NCI-H446 (cell line): ENCODE data around the gene FAM222A.

Source experiments
- DNase-seq, 2 experiments: peaks; one replicate each; lab custom pipeline; 2025; lab: John Stamatoyannopoulos, UW

The FAM222A gene

DNA sequence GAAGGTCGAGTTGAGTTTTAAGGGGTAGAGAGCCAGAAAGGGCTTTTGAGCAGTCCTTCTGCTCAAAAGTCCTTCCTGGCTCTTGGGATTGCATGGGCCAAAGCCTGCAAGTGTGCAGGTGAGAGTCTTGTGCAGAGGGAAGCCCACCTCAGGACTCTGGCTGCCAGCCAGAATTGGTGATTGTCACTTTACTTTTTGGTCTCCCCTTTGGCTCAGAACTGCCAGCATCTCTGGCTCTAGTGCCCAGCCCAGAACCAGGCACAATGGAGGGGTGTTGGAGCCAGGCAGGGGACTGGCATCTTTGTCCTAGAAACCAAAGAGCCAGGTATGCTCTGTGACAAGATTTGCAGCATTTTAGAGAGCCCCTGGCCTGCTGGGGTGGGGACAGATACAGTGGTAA, 23.5 kb downstream of the FAM222A start:
- DNase-seq: no peak

DNA sequence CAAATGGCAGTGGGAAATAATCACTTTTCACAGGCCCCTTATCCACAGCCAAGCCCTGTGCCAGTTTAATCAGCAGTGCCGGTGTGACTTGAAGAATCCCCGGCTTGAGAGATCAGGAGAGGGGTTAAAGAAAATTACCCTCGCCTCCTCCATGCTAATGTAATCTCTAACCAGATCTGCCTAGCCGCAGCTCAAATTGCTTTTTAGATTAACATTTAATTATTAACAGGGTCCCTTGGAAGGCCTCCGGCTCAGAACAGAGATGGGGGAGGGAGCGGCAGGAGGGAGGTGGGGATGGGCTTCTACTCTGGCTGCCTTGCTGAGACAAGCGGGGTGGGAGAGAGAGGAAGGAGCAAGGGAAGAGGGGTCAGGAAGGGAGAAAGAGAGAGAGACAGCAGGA, 24.0 kb downstream of the FAM222A start:
- no peak for DNase-seq

DNA sequence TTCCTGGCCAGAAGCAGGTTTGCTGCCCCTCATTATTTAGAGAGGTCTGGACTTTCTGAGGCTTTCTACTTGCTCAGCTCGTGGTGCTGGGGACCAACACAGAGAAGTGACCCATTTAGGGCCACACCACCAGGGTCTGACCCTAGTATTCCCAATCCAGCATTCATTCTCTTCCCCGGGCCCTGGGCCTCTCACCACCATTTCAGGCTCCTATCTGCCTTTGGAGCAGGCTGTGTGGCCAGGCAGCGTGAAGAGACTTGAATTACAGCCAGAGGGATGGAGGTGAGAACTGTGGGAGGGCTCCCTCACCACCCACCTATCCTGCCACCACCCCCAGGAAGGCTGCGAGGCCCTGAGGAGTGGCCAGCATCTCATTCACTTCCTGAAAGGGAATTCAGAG, 24.6 kb downstream of the FAM222A start:
- DNase-seq: no peak

DNA sequence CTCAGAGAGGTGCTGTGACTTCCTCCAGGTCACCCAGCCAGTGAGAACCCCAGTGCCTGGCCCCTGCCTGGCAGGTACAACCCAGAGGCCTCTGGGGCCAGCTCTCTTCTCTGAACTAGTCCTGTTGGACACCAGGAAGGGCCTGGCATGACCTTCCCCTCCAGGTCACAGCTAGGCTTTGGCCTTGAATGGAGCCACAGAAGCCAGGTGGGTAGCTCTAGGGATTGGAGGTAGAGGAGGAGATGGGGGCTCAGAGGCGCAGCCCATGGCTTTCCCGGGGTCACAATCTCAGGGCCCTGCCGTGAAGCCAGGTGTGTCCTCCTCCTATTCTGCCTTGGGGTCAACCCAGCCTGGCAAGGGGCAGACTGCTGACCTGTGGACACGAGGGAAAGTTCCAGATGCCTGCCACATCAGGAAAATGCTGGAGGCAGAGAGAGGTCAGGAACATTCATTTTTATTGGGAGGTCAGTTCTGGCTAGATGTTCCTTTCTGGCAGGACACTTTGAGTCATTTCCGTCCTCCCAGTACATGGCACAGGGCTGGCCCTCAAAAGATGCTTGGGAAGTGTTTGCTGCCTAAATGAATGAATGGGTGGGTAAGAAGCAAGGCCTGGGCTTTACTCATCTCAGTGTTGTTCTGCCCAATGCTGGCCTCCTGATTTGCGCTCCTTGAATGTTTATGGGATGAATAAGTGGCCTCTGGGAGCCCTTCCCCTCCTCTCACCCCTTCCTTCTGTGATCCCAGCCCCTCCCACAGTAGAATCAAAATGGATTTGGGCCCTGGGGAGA, 25.4 kb downstream of the FAM222A start:
- DNase-seq: no peak

DNA sequence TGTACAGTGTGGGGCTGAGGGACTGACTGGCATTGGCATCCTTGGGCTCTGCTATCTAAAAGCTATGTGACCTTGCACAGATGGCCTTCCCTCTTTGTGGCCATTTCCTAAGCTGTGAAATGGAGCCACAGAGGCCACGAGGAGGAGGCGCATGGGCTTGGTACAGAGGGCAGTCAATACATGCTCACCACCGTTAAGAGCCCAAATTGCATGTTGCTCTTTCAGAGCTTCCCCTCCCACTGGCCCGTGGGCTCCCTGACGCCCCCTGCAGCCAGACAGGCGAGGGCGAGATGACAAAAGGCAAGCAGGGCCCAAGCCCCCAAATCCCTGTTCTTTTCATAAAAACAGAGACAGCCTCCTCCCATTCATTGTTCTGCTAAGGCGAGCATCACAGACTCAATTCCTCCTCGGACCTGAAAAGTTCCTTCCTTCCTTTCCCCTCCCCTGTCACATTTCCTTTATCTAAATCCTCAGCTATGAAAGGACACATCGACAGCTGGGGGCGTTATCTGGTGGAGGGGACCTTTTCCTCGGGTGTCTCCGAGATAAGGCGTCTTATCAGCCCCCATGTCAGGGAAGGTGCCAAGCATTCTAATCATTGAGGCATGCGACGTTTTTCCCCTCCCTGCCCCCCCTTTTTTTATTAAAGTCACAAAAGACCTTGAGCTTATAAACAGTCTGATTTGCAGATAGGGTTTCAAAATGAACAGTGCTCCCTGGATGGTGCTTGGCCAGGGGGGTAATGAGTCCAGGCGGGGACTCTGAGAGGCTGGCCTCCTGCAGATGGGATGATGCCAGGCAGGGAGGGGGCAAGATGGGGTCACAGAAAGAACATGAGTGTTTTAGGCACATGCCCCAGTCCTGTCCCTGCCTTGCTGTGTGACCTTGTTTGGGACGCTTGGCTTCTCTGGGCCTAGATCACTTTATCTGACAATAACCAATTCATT, 26.4 kb downstream of the FAM222A start:
- no peak for DNase-seq

DNA sequence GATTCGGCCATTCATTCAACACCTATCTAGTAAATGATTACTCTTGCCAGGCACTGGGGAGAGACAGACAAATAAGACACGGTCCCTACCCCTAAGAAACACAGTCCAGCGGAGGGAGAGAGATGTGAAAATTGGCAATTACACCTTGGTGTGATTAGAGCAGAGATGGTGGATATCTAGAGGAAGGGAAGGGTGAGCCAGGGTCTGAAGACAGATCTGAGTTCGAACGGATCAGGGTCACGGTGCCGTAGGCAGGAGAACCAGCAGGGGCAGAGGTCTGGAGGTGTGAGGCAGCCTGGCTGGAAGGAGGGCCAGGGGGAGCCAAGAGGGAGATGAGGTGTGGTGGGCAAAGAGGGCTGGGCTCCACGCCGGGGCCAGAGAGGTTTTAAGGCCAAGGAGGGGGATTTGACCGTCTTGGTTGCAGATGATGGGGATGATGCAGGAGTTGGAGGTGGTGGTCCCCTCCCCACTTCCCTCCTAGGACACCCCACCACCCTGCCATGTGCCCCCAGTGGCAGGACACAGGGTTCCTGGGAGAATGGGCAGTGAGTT, 27.1 kb downstream of the FAM222A start:
- DNase-seq: no peak

DNA sequence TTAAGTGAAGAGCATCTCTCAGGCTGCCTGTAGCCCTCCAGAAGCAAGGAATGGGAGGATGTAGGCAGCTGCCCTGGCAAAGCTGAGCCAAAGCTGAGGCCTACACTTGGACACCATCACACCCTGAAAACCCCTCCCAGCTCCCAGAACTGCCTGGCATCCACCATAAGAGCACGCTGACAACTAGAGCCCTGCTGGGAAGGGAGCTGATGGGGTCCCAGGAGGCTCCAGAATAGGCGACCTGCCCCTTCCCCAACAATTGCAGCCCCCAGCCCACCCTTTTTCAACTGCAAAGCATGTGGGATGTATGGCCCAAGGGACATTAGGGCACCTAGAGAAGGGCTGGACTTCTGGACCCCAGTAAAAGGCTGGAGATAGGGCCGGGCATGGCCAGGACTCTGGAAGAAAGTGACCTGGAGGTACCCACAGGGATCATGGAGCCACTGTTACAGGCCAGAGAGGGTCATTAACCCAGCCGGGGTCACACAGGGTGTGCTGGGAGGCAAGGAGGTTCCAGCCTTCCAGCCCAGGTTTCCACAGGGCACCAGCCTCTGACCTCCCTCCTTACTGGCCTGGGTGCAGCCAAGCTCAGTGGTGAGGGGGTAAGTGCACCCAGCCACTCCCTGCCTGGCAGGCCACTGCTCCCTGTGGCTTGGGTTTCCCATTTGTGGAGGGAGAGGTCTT, 27.8 kb downstream of the FAM222A start:
- no peak for DNase-seq

DNA sequence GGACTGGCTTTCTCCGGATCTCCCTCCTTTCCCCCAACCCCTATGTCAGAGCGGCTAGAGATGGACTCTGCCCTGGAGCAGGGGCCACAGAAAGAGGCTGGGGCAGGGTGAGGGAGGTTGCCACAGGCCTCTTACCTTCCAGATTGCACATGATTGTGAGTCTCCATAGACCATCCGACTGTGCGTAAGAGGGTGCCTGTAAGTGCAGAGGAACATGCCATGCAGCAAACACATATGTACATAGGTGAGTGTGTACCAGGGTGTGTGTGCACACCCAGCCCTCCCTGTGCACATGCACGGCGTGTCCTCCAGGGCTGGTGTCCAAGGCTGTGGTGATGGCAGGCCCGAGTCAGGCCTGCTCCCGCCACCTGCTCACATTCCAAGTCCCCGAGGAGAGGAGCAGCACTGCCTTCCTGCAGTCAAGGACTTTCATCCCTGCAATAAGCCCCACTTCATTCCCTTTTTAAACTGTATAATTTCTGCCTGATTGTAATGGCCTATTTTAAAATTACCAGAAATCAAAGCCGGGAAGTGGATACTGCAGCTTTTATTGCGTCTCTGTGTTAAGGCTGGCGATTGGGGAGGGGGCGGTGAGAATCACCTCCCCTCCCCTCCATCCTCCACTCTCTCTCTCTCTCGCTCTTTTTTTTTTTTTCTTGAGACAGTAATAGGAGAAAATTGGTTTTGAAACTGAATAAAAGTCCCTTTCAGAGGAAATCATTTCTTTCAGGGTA, 28.5 kb downstream of the FAM222A start:
- no peak for DNase-seq

DNA sequence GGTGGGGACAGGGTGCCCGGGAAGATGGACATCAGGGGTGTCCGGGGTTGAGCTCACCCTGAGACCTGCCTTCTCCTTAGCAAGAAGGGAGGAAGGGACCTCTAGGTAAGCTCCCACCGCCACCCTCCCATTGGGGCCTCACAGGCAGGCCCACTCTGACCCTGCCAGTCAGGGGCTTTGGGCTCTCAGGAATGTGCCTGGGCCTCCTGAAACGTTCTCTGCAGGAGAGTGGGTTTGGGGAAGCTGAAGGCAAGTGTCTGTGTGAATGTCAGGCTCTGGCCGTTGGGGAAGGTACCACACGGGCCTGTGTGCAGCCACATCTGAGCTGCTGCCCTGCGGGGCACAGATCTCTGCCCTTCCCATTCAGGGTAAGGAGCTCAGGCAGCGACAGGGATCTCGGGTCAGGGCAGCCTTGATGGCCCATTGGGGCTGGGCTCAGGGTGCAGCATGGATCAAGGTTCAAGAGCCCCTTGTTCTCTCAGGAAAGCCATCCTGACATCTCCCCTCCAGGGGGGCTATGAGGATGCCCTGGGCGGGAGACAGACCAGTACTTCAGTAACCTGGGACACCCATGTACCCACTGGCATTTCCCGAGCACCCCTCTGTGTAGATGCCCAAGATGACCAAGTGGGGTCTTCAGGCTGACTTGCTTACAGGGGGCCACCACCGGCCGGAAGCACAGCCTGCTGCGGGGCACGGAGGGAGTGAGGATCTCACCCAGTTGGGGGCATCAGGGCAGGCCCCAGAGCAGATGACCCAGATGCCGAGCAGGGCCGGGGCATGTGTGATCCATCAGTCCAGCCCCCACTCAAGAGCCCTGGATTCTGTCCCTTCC, 29.7 kb downstream of the FAM222A start:
- no peak for DNase-seq

DNA sequence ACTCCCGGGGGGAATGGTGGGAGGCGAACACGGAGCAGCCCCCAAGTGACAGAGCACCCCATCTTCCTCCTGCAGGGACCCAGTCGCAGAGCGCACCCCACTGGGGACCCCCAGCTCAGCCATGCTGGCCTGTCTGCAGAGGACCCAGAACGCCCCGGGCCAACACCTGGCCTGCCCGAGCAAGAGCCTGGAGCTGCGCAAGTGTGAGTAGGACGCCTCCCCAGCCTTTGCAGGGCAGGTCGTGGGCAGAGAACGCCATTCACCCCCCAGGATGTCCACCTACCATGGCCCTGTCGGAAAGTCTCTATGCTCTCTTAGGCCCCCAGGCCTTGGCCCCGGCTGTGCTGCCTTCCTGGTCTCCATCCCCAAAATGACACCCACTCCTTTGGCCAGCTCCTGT, 30.4 kb downstream of the FAM222A start:
- no peak for DNase-seq

GRCh38 chr12:109744986-109745942, 31.6 kb downstream of the FAM222A start:
- DNase-seq: no peak

GRCh38 chr12:109752117-109753053, 38.8 kb downstream of the FAM222A start:
- DNase-seq: no peak

- DNase-seq: no peak
Observed at GRCh38 chr12:109753054-109753401, 39.4 kb downstream of the FAM222A start.

DNA sequence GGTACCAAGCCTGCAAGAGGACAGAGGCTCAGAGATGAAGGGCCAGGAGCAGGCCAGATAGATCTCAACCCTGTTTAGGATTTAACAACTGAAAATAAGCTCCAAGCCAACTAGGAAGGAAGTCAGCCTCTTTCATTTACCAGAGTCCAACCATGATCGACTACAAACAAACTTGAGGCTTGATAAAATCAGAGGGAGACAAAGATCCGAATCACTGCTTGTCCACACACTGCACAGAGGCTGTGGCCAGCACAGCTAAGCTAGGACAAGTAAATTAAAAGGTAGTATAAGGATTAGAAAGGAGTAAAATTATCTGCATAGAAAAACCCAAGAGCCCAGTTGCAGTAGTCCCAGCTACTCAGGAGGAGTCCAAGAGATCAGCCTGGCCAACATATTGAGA, 40.3 kb downstream of the FAM222A start:
- no peak for DNase-seq

DNA sequence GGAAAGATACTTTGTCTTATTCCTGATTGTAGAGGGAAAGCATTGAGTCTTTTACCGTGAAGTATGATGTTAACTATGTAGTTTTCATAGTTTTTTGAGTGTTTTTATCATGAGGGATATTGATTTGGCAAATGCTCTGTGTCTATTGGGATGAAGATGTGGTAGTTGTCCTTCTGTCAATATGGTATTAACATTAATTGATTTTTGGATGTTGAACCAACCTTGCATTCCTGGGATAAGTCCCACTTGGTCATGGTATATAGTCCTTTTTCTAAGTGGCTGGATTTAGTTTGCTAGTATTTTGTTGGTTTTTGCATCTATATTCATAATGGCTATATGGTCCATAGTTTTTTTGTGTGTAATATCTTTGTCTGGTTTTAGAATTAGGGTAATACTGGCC, 42.8 kb downstream of the FAM222A start:
- no peak for DNase-seq

DNA sequence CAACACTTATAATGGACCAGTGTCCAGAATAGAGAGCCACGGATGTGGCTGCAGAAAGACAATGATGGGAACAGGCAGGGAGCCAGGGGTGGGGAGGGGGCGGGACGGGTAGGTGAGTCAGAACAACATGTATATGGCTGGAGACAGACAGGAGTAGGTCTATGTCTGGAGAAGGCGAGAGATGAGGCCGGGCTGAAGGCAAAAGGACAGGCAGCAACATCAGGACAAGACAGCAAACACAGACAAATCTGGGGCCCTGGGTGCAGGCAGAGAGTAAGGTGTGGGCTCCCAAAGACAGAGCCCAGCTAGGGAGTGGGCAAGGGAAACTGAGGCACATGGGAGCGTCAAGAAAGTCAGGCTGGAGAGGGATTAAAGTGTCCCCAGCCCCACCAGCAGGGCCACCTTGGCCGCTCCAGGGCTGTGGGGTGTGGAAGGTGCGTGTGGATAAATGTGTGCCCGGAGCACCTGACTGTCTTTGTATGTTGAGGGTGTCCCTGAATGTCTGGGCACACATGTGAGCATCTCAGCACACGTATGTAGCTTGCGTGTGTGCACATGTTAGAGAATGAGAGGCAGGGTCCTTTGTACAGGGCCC, 44.1 kb downstream of the FAM222A start:
- no peak for DNase-seq

DNA sequence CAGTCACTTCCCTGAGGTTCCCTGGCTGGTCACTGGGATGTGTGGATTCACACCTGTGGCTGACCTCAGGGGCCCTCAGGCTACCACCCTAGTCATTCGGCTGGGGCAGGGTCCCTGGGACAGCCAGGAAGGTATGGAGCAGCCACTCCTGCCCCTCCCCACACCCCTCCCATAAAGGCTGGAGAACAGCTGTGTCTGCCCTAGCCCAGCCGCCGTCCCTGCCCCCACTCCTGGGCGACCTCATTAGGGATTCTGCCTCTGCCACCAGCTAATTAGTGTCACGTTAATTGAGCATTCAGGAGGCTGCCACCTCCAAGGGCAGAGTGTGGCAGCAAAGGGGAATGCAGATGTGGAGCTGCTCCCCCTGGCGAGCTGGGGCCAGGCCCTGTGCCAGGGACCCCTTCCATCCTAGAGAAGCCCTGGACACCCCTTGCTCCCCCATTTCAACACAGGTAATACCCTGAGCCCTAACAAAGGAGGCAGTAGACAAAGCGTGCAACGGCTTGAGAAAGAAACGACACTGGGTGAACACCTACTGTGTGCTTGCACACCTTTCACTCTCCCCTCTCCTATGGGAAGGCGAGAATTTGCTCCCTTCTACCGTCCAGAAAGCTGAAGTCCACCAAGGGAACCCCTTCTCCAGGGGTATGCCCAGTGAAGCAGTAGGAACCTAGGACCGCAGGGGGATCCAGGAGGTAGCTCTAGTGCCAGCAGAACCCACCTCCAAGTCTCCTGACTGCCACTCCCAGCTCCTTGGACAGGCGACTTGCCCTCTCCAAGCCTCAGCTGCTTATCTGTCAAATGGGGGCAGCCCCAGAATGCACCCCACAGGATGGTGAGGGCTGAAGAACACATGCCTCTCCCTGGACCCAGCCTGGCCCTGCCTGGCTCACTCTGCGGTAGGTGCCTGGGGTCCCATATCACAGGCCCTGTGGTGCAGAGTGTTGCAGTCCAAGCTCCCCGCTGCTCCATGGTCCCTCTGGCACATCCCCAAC, 45.1 kb downstream of the FAM222A start:
- DNase-seq: no peak
